ENCODE measurements around the gene PLEKHA7.

The PLEKHA7 gene

DNA sequence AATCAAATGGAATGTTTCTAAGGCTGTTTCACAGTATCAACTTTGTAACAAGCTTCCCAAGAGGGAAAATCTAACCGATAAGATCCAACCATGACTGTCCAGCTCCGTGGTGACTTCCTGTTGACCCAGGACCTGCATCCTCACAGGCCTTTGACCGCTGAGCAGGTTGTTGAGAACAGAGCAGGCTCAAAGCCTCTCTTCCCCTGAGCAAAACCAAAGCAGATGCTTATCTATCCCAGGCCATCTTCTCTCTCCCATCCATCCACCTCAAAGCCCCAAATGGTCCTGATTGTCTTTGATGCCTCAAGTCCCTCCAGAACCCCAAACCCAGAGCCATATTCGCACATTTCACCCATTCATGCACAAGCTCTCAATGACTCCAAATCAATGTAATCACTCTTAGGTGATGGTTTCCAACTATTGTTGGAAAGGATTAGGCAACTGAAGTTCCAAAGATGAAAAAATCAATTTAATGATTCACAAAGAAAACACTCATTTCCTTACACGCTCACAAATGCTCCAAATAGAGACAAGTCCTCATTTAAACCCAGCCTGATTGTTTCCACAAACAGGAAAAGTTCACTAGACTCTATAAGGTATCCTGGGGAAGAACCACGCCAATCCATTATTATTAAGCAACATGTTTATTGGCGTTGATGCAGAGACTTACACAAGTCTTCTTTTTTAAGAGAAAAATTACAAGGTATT, 227.0 kb downstream of the PLEKHA7 start:
- TF ChIP-seq POLR2AphosphoS5 (IDR thresholded peaks at IDR 0.05; ENCODE audit: low read depth, low read length): no peak
- no peak for TF ChIP-seq POLR2A (IDR thresholded peaks at IDR 0.05; ENCODE audit: low read depth, low read length)
- TF ChIP-seq TAF1 (IDR thresholded peaks at IDR 0.05; ENCODE audit: borderline replicate concordance, low read depth, low read length): no peak
- no peak for FAIRE-seq
- DNase-seq (ENCODE audit: insufficient read length): no peak

DNA sequence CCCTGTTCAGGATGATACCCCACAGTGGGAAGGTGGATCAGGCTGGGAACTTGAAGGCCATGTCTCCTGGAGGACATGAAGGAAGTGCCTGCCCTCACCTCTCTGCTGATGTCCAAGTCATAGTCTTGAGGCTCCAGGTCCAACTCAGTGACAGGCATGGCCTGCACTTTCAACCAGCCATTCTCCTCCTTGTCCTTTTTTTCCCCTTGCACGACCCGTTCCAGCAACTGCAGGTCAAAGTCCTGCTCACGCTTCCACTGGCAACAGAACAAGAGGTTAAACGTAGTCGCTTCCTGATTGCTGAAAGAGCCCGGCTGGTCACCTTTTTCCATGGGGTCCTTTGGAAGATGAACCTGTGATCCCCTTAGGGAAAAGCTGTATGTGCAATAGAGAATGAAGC, 228.1 kb downstream of the PLEKHA7 start:
- no peak for TF ChIP-seq TAF1 (IDR thresholded peaks at IDR 0.05; ENCODE audit: borderline replicate concordance, low read depth, low read length)
- TF ChIP-seq POLR2A (IDR thresholded peaks at IDR 0.05; ENCODE audit: low read depth, low read length): no peak
- no peak for TF ChIP-seq POLR2AphosphoS5 (IDR thresholded peaks at IDR 0.05; ENCODE audit: low read depth, low read length)
- DNase-seq (ENCODE audit: insufficient read length): no peak

GRCh38 chr11:16785520-16786128, 228.6 kb downstream of the PLEKHA7 start:
- peak; percentile 92 for FAIRE-seq
- no peak for TF ChIP-seq POLR2AphosphoS5 (IDR thresholded peaks at IDR 0.05; ENCODE audit: low read depth, low read length)
- TF ChIP-seq POLR2A (IDR thresholded peaks at IDR 0.05; ENCODE audit: low read depth, low read length): no peak
- TF ChIP-seq TAF1 (IDR thresholded peaks at IDR 0.05; ENCODE audit: borderline replicate concordance, low read depth, low read length): no peak
- peak; percentile 59 for DNase-seq (ENCODE audit: insufficient read length)

More for the DNA sequence above, 228.1 kb downstream of the PLEKHA7 start:
- no peak for FAIRE-seq

GRCh38 chr11:16784666-16785065, 229.5 kb downstream of the PLEKHA7 start:
- TF ChIP-seq POLR2AphosphoS5 (IDR thresholded peaks at IDR 0.05; ENCODE audit: low read depth, low read length): no peak
- no peak for DNase-seq (ENCODE audit: insufficient read length)
- FAIRE-seq: no peak

- DNase-seq (ENCODE audit: insufficient read length) (no peak), FAIRE-seq (no peak)
- no peak for TF ChIP-seq TAF1 (IDR thresholded peaks at IDR 0.05; ENCODE audit: borderline replicate concordance, low read depth, low read length)
These were observed 230.1 kb downstream of the PLEKHA7 start for GRCh38 chr11:16784097-16784496.

DNA sequence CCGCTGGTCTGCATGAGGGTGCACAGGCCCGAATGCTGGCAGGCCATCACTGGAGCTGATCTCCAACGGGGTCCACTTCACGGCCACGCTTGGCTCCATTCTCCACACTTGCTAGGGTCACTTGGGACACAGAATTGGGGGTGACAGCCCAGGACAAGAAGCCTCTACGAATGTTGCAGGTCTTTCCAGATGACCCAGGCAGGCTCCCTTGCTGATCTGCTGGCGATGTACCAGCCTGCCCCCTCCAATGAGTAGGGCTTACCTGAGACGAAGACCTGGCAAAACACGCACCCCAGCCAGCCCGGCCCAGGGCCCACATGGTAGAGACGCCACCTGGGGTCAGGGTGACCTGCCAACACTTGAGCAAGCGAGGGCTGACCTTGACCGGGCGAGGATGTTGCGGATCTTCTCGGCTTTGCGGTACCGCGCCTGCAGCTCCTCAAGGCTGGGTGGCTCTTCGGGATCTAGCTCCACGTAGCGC, 230.9 kb downstream of the PLEKHA7 start:
- no peak for FAIRE-seq
- DNase-seq (ENCODE audit: insufficient read length): no peak
- TF ChIP-seq POLR2AphosphoS5 (IDR thresholded peaks at IDR 0.05; ENCODE audit: low read depth, low read length) (no peak), POLR2A (IDR thresholded peaks at IDR 0.05; ENCODE audit: low read depth, low read length) (no peak), TAF1 (IDR thresholded peaks at IDR 0.05; ENCODE audit: borderline replicate concordance, low read depth, low read length) (no peak)

- FAIRE-seq (no peak), DNase-seq (ENCODE audit: insufficient read length) (no peak)
- TF ChIP-seq POLR2AphosphoS5 (IDR thresholded peaks at IDR 0.05; ENCODE audit: low read depth, low read length) (no peak), TAF1 (IDR thresholded peaks at IDR 0.05; ENCODE audit: borderline replicate concordance, low read depth, low read length) (no peak), POLR2A (IDR thresholded peaks at IDR 0.05; ENCODE audit: low read depth, low read length) (no peak)
These were observed 232.0 kb downstream of the PLEKHA7 start for GRCh38 chr11:16781936-16782919.

DNA sequence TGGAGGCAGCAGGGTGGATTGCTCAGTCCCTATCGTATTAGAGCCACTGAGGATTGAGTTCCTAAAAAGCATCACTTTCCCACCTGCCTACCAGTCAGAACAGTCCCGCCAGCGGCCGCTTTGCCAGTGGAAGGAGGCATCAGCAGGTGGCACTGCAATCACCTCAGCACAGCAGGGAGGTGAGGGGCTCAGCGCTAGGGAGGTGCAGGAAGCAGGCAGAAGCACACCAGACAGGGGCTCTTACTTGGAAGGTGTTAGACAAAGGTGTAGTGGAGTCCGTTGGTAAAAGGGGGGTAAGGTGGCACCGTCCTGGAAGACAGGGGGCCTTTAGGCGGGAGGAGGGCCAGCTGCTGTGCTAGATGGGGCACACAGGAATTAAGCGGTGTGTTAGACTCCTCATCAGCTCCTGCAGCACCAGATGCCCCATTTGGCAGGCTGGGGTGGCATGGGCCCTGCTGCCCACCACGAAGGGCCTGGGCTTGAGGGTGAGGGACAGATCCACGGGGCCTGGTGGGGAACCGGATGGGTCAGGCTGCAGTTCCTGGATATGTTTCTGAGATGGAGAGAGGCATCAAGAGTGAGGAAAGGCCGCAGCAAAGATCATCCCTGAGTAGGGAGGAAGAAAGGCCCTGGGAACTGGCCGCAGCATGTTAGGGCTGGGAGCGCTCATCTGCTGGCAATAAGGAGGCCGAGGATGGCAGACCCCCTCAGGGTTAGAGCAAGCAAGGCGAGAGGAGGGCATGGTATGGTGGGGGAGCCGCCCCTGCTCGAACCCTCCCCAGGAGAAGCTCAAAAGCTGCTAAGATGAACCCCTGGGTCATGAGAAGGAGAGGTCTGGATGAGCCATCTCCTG, 233.3 kb downstream of the PLEKHA7 start:
- no peak for TF ChIP-seq POLR2A (IDR thresholded peaks at IDR 0.05; ENCODE audit: low read depth, low read length)
- no peak for TF ChIP-seq POLR2AphosphoS5 (IDR thresholded peaks at IDR 0.05; ENCODE audit: low read depth, low read length)
- no peak for TF ChIP-seq TAF1 (IDR thresholded peaks at IDR 0.05; ENCODE audit: borderline replicate concordance, low read depth, low read length)
- DNase-seq (ENCODE audit: insufficient read length) (no peak), FAIRE-seq (no peak)

GRCh38 chr11:16780146-16780545, 234.1 kb downstream of the PLEKHA7 start:
- DNase-seq (ENCODE audit: insufficient read length) (no peak), FAIRE-seq (no peak)
- no peak for TF ChIP-seq POLR2A (IDR thresholded peaks at IDR 0.05; ENCODE audit: low read depth, low read length)
- no peak for TF ChIP-seq POLR2AphosphoS5 (IDR thresholded peaks at IDR 0.05; ENCODE audit: low read depth, low read length)
- TF ChIP-seq TAF1 (IDR thresholded peaks at IDR 0.05; ENCODE audit: borderline replicate concordance, low read depth, low read length): no peak

DNA sequence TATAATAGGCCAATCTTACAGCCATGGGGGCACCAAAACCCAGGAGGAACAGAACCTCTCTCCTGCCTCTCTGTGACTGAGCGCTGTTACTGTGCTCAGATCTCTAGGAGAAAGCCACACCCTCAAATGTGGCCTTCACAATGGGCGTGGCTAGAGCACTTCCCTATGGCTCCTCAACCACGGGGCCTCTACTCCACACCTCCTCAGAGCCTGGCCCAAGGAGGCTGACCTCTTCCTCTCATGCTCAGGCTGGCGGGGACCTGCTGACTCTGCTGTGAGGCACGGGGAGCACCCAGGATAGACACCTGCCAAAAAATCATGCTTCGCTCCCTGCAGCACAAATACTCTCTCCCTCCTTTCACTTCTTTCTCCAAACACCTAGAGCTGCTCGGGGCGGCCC, 234.8 kb downstream of the PLEKHA7 start:
- no peak for FAIRE-seq
- DNase-seq (ENCODE audit: insufficient read length): no peak

GRCh38 chr11:16778876-16779275, 235.3 kb downstream of the PLEKHA7 start:
- DNase-seq (ENCODE audit: insufficient read length): no peak
- FAIRE-seq: no peak
- TF ChIP-seq POLR2A (IDR thresholded peaks at IDR 0.05; ENCODE audit: low read depth, low read length): no peak
- TF ChIP-seq POLR2AphosphoS5 (IDR thresholded peaks at IDR 0.05; ENCODE audit: low read depth, low read length): no peak
- no peak for TF ChIP-seq TAF1 (IDR thresholded peaks at IDR 0.05; ENCODE audit: borderline replicate concordance, low read depth, low read length)

More for the DNA sequence above, 234.8 kb downstream of the PLEKHA7 start:
- TF ChIP-seq POLR2A (IDR thresholded peaks at IDR 0.05; ENCODE audit: low read depth, low read length) (no peak), POLR2AphosphoS5 (IDR thresholded peaks at IDR 0.05; ENCODE audit: low read depth, low read length) (no peak), TAF1 (IDR thresholded peaks at IDR 0.05; ENCODE audit: borderline replicate concordance, low read depth, low read length) (no peak)

Measured in GM12892 (cell line).